ENCODE measurements around the gene GUCA1C.

GUCA1C gene

DNA sequence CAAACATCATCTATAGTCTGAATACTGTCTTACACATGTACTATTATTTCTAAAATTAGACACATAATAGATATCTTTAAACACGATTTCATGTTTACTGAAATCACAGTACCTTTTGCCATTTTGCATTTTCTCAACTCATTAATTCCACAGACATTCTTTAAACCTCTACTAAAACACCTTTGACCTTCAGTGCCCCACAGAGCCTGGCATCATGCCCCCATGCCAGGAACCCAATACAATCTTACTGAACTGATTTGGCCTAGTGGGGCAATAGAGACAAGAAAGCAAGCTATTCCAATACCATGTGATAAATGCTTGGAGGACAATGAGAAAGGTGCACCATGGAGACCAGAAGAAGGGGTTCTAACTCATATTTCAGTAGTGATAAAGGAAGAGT is 19.3 kb upstream of the GUCA1C start:
- TF ChIP-seq ISL1 (CRISPR knock-in tag; IDR thresholded peaks at IDR 0.05) = no peak
- TF ChIP-seq ZNF8 (CRISPR knock-in tag; IDR thresholded peaks at IDR 0.05) = no peak
- no peak for TF ChIP-seq ZFP3 (CRISPR knock-in tag; IDR thresholded peaks at IDR 0.05)
- no peak for TF ChIP-seq ESRRG (CRISPR knock-in tag; IDR thresholded peaks at IDR 0.05)
- TF ChIP-seq SNAI2 (CRISPR knock-in tag; IDR thresholded peaks at IDR 0.05) = no peak
- no peak for TF ChIP-seq GLIS3 (CRISPR knock-in tag; IDR thresholded peaks at IDR 0.05)
- TF ChIP-seq ZFP30 (CRISPR knock-in tag; IDR thresholded peaks at IDR 0.05) = no peak
- TF ChIP-seq, protein P1, sequence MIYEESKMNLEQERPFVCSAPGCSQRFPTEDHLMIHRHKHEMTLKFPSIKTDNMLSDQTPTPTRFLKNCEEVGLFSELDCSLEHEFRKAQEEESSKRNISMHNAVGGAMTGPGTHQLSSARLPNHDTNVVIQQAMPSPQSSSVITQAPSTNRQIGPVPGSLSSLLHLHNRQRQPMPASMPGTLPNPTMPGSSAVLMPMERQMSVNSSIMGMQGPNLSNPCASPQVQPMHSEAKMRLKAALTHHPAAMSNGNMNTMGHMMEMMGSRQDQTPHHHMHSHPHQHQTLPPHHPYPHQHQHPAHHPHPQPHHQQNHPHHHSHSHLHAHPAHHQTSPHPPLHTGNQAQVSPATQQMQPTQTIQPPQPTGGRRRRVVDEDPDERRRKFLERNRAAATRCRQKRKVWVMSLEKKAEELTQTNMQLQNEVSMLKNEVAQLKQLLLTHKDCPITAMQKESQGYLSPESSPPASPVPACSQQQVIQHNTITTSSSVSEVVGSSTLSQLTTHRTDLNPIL (CRISPR knock-in tag; IDR thresholded peaks at IDR 0.05; ENCODE audit: low read depth) = no peak
- no peak for TF ChIP-seq CSRNP3 (CRISPR knock-in tag; IDR thresholded peaks at IDR 0.05)
- no peak for TF ChIP-seq POU6F1 (CRISPR knock-in tag; IDR thresholded peaks at IDR 0.05; ENCODE audit: borderline replicate concordance, low read depth)
- TF ChIP-seq TCF4 (CRISPR knock-in tag; IDR thresholded peaks at IDR 0.05; ENCODE audit: borderline replicate concordance) = no peak
- no peak for TF ChIP-seq ZNF565 (CRISPR knock-in tag; conservative IDR thresholded peaks at IDR 0.05; ENCODE audit: low read depth)
- ATAC-seq = no peak

- TF ChIP-seq ZNF565 (CRISPR knock-in tag; conservative IDR thresholded peaks at IDR 0.05; ENCODE audit: low read depth) = no peak
- TF ChIP-seq CSDC2 (CRISPR knock-in tag; IDR thresholded peaks at IDR 0.05) = no peak
- no peak for TF ChIP-seq ESRRG (CRISPR knock-in tag; IDR thresholded peaks at IDR 0.05)
- no peak for TF ChIP-seq ZC3H10 (CRISPR knock-in tag; IDR thresholded peaks at IDR 0.05)
- no peak for TF ChIP-seq ZNF70 (CRISPR knock-in tag; IDR thresholded peaks at IDR 0.05)
- no peak for TF ChIP-seq BACH2 (CRISPR knock-in tag; IDR thresholded peaks at IDR 0.05; ENCODE audit: borderline replicate concordance)
- no peak for TF ChIP-seq ZFP3 (CRISPR knock-in tag; IDR thresholded peaks at IDR 0.05)
- no peak for TF ChIP-seq ARNTL (CRISPR knock-in tag; IDR thresholded peaks at IDR 0.05; ENCODE audit: borderline replicate concordance, low read depth)
- TF ChIP-seq, protein P1 (CRISPR knock-in tag; IDR thresholded peaks at IDR 0.05; ENCODE audit: low read depth) = no peak
- TF ChIP-seq ISL1 (CRISPR knock-in tag; IDR thresholded peaks at IDR 0.05) = no peak
- TF ChIP-seq ZNF8 (CRISPR knock-in tag; IDR thresholded peaks at IDR 0.05) = no peak
- no peak for TF ChIP-seq ZFP30 (CRISPR knock-in tag; IDR thresholded peaks at IDR 0.05)
- no peak for TF ChIP-seq GLIS3 (CRISPR knock-in tag; IDR thresholded peaks at IDR 0.05)
- no peak for ATAC-seq
Observed at GRCh38 chr3:108972482-108972881, 18.8 kb upstream of the GUCA1C start.

DNA sequence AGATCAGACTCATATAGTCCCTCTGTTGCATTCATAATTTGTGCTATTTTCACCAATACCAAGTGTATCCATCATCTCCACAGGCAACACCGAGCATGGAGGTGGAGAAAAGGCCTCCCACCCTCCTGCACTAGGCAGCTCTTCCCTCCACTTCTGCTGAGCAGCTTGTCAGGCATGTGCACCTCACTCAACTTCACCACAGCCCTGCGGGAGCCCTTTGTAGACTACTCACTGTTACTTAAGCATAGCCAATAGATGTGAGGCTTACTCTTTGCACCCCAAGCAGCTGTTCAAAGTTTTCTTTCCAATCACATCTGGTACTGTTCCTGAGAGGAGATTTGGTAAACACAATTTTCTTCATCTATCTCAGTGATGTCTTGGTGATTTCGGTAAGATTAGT is 16.9 kb upstream of the GUCA1C start:
- ATAC-seq = no peak
- TF ChIP-seq ESRRG (CRISPR knock-in tag; IDR thresholded peaks at IDR 0.05) = no peak
- TF ChIP-seq PPARA (CRISPR knock-in tag; IDR thresholded peaks at IDR 0.05; ENCODE audit: borderline replicate concordance) = no peak
- TF ChIP-seq TCF4 (CRISPR knock-in tag; IDR thresholded peaks at IDR 0.05; ENCODE audit: borderline replicate concordance) = no peak
- TF ChIP-seq ZNF8 (CRISPR knock-in tag; IDR thresholded peaks at IDR 0.05) = no peak
- no peak for TF ChIP-seq SNAI2 (CRISPR knock-in tag; IDR thresholded peaks at IDR 0.05)
- TF ChIP-seq, protein P2, sequence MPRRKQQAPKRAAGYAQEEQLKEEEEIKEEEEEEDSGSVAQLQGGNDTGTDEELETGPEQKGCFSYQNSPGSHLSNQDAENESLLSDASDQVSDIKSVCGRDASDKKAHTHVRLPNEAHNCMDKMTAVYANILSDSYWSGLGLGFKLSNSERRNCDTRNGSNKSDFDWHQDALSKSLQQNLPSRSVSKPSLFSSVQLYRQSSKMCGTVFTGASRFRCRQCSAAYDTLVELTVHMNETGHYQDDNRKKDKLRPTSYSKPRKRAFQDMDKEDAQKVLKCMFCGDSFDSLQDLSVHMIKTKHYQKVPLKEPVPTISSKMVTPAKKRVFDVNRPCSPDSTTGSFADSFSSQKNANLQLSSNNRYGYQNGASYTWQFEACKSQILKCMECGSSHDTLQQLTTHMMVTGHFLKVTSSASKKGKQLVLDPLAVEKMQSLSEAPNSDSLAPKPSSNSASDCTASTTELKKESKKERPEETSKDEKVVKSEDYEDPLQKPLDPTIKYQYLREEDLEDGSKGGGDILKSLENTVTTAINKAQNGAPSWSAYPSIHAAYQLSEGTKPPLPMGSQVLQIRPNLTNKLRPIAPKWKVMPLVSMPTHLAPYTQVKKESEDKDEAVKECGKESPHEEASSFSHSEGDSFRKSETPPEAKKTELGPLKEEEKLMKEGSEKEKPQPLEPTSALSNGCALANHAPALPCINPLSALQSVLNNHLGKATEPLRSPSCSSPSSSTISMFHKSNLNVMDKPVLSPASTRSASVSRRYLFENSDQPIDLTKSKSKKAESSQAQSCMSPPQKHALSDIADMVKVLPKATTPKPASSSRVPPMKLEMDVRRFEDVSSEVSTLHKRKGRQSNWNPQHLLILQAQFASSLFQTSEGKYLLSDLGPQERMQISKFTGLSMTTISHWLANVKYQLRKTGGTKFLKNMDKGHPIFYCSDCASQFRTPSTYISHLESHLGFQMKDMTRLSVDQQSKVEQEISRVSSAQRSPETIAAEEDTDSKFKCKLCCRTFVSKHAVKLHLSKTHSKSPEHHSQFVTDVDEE (CRISPR knock-in tag; IDR thresholded peaks at IDR 0.05) = no peak
- no peak for TF ChIP-seq OSR1 (CRISPR knock-in tag; IDR thresholded peaks at IDR 0.05)
- TF ChIP-seq ZFP3 (CRISPR knock-in tag; IDR thresholded peaks at IDR 0.05) = no peak
- TF ChIP-seq ARNTL (CRISPR knock-in tag; IDR thresholded peaks at IDR 0.05; ENCODE audit: borderline replicate concordance, low read depth) = no peak
- TF ChIP-seq GLIS3 (CRISPR knock-in tag; IDR thresholded peaks at IDR 0.05) = no peak
- TF ChIP-seq BACH2 (CRISPR knock-in tag; IDR thresholded peaks at IDR 0.05; ENCODE audit: borderline replicate concordance) = no peak
